ENCODE results near the gene OR1N1.

The OR1N1 gene, protein sequence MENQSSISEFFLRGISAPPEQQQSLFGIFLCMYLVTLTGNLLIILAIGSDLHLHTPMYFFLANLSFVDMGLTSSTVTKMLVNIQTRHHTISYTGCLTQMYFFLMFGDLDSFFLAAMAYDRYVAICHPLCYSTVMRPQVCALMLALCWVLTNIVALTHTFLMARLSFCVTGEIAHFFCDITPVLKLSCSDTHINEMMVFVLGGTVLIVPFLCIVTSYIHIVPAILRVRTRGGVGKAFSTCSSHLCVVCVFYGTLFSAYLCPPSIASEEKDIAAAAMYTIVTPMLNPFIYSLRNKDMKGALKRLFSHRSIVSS

DNA sequence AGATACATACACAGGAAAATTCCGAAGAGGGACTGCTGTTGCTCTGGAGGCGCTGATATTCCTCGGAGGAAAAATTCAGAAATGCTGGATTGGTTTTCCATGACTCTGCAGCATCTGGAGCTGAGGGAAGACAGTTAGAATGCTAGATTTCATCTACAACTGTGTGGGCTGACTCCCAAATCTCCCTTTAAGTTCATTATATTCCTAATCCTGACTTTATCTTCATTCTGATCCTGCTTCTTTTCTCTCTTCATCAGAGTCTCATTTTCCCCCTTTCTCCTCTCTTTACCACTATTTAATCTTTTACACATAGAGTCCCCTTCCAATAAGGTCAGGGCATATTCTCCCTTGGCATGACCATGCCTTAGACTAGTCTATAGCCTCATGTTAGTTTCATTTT, at the start of gene OR1N1:
Gene OR1N1 (minus strand): TSS at position 101 of the 400 bp plus-strand sequence. CDS start 0 bp downstream, at position 101.
- no peak for TF ChIP-seq GATA2 (IDR thresholded peaks at IDR 0.05; ENCODE audit: low read depth, low read length)

DNA sequence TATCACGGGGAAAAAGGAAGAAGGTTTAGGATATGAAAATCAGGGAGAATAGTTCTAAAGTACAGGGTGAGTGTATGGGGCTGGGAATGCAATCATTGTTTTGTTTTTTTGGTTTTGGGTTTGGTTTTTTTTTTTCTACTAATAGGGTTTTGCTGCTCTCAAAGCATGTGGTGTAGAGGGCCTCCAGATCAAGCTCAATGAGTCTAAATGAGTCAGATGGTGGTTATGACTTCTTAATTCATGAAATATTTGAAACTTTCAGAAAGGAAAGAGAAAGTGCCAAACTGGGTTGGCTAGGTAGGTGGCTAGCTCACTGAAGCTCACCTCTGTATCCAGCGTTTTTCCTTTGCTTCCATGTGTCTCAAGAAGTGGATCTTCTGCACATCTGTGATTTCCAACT, 45.4 kb upstream of the OR1N1 start:
- no peak for TF ChIP-seq GATA2 (IDR thresholded peaks at IDR 0.05; ENCODE audit: low read depth, low read length)
- no peak for TF ChIP-seq GATA3 (IDR thresholded peaks at IDR 0.05; ENCODE audit: low read depth, low read length)

DNA sequence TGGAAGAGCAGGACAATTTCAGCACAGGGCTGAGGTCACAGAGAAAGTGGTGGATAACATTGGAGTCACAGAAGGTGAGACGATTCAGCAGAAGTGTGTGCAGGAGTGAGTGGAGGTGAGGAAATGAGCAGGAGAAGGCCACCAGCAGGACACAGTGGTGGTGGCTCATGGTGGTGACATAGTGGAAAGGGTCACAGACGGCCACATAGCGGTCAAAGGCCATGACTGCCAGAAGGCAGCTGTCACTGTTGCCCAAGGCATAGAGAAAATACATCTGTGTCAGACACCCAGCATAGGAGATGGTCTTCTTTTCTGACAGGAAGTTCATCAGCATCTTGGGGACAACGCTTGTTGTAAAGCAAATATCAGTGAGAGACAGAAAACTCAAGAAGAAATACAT, 40.8 kb upstream of the OR1N1 start:
- TF ChIP-seq GATA2 (IDR thresholded peaks at IDR 0.05; ENCODE audit: low read depth, low read length) = no peak
- no peak for TF ChIP-seq GATA3 (IDR thresholded peaks at IDR 0.05; ENCODE audit: low read depth, low read length)

DNA sequence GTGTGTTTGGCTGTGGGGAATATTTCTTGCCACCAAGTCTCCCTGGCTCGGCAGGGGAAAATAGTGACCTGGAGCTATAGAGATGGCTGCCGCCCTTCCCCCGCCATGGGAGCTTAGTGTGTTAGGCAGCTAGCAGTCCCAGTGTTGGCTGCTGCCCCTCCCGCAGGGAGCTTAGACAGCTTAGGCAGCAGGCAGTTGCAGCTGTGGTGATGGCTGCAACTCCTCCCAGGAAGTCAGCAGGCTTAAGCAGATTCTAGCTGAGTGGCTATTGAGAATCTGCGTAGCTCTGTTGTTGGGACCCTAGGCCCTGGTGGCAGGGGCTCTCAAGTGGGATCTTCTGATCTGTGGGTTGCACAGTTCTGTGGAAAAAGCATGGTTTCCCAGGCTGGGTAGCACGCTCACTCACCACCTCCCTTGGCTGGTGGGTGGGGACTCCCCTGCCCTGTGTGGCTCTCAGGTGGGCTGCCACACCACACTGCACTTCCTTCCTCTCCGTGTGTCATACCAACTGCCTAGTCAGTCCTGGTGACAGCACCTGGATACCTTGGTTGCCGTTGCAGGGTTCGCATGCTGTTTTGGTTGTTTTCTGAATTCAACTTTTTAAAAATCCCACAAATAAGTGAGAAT, 35.2 kb upstream of the OR1N1 start:
- TF ChIP-seq GATA2 (IDR thresholded peaks at IDR 0.05; ENCODE audit: low read depth, low read length) = no peak
- TF ChIP-seq GATA3 (IDR thresholded peaks at IDR 0.05; ENCODE audit: low read depth, low read length) = no peak

DNA sequence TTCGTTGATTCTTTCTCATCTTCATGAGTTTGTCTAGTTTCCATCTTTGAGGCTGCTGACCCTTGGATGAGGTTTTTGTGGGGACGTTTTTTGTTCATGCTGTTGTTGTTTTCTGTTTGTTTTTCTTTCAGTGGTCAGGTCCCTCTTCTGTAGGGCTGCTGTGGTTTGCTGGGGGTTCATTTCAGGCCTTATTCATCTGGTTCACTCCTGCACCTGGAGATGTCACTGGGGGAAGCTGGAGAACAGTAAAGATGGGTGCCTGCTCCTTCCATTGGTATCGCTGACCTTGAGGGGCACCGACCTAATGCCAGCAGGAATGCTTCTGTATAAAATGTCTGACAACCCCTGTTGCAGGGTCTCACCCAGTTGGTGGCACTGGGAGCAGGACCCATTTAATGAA, 34.4 kb upstream of the OR1N1 start:
- TF ChIP-seq GATA3 (IDR thresholded peaks at IDR 0.05; ENCODE audit: low read depth, low read length) (no peak), GATA2 (IDR thresholded peaks at IDR 0.05; ENCODE audit: low read depth, low read length) (no peak)

DNA sequence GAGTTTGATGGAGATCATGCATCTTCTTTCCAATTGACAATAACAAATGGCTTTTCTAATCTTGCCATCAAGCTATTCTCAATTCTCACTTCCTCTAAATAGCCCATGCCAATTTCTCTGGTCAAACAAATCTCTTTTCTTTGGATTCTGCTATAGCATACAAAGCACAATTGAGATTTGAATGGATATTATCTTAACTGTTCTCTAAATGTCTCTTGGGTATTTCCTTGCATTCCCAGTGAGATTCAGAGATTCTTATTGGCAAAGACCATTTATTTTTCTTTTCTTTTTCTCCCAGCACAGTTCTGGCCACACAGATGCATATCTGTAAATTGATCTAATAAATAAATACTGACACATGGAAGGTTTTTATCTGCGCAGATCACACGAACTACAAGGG, 25.7 kb upstream of the OR1N1 start, which contains the start of gene OR1N2:
Gene OR1N2 (plus strand): TSS at position 301 of the 400 bp plus-strand sequence. CDS start 100 bp downstream, outside the sequence.
- no peak for TF ChIP-seq GATA2 (IDR thresholded peaks at IDR 0.05; ENCODE audit: low read depth, low read length)

DNA sequence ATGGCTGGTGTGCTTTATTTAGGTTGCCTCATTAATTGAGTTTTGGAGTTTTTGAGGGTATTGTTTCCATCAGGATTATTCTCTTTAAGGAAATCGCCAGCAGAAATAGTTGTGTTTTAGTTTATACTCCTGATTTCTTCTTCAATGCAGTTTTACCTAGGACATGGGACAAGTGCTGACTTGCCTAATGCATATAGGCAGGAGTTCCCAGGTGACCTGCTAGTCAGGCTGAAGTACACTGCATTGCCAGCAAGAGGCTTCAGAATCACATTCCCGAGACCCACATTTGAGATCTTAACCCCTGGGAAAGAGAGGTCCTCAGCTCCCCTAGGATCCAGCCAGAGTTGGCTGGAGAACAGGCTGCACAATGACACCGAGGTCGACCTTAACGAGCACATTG, 24.3 kb upstream of the OR1N1 start:
- TF ChIP-seq GATA2 (IDR thresholded peaks at IDR 0.05; ENCODE audit: low read depth, low read length) (no peak), GATA3 (IDR thresholded peaks at IDR 0.05; ENCODE audit: low read depth, low read length) (no peak)

DNA sequence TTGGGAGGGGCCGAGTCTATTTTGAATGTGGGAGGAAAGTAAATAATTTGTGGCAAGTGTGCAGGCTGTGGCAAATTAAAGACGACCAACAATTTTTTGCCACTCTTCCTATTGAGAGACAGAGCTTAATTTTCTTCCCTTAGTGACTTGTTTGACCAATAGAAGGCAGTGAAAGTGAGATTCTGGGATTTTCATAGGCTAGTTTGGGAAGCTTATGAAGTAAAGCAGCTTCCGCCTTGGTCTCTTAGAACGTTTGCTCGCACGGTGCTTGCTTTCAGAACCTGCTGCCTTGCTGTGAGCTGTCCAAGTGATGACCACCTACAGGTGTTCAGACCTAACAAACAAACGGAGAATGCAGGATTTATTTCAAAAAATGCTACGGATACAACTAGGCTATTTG, 19.1 kb upstream of the OR1N1 start:
- TF ChIP-seq GATA2 (IDR thresholded peaks at IDR 0.05; ENCODE audit: low read depth, low read length) (no peak), GATA3 (IDR thresholded peaks at IDR 0.05; ENCODE audit: low read depth, low read length) (no peak)

DNA sequence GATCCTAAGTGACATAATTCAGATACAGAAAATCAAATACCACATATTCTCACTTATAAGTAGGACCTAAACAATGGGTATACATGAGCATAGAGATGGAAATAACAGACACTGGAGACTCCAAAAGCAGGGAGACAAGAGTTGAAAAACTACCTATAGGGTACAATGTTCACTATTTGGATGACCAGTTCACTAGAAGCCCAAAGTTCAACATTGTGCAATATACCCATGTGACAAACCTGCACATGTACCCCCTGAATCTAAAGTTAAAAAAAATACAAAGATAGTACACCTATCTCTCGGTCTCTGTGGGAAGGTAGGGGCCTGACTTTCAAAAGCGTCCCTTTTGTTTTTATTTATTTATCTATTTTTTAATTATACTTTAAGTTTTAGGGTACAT, 11.7 kb upstream of the OR1N1 start:
- TF ChIP-seq GATA3 (IDR thresholded peaks at IDR 0.05; ENCODE audit: low read depth, low read length) (no peak), GATA2 (IDR thresholded peaks at IDR 0.05; ENCODE audit: low read depth, low read length) (no peak)

DNA sequence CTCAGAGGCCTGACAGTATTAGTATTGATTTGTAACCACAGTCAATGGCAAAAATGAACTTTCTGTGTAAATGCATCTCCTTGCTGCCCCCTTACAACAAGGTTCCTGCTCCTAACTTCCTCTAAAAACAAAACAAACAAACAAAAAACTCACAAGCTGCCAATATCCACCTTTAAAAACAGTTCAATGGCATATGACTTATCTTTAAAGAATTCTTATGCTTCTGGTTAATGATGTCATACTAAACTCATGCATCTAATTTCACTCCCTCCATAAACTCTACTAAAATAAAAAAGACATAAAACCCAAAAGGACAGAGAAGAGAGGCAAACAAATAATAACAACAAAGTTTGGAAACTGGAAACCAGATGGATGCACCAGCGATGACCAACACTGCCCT, 9.0 kb upstream of the OR1N1 start:
- no peak for TF ChIP-seq GATA2 (IDR thresholded peaks at IDR 0.05; ENCODE audit: low read depth, low read length)
- no peak for TF ChIP-seq GATA3 (IDR thresholded peaks at IDR 0.05; ENCODE audit: low read depth, low read length)

DNA sequence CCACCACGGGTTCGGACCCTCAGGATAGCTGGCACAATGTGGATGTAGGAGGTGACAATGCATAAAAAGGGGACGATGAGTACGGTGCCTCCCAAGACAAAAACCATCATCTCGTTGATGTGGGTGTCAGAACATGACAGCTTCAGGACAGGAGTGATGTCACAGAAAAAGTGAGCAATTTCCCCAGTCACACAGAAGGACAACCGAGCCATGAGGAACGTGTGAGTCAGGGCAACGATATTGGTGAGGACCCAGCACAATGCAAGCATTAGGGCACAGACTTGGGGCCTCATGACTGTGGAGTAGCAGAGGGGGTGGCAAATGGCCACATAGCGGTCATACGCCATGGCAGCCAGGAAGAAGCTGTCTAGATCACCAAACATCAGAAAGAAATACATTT, 491 bp downstream of the OR1N1 start:
- TF ChIP-seq GATA3 (IDR thresholded peaks at IDR 0.05; ENCODE audit: low read depth, low read length) (no peak), GATA2 (IDR thresholded peaks at IDR 0.05; ENCODE audit: low read depth, low read length) (no peak)

DNA sequence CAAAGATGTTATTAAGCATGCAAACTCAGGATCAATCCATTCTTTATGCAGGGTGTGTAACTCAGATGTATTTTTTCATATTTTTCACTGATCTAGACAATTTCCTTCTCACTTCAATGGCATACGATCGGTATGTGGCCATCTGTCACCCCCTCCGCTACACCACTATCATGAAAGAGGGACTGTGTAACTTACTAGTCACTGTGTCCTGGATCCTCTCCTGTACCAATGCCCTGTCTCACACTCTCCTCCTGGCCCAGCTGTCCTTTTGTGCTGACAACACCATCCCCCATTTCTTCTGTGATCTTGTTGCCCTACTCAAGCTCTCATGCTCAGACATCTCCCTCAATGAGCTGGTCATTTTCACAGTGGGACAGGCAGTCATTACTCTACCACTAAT, 7.7 kb downstream of the OR1N1 start:
- no peak for TF ChIP-seq GATA2 (IDR thresholded peaks at IDR 0.05; ENCODE audit: low read depth, low read length)
- no peak for TF ChIP-seq GATA3 (IDR thresholded peaks at IDR 0.05; ENCODE audit: low read depth, low read length)

DNA sequence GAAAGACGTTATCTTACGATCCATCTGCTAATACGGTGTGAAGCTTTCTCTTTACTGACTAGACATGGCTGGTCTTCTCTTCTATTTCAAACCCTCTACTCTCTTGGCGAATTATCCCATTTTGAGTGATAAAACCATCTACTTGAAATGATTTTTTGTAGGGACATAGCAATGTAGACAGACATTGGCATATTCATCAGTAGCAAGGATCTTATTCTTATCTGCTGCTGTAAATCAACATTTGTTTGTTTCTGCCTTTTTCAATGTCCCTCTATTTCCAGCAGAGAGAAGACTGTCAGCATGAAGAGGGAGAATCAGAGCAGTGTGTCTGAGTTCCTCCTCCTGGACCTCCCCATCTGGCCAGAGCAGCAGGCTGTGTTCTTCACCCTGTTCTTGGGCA, 8.3 kb downstream of the OR1N1 start, which contains the start of gene OR1J4:
Gene OR1J4 (plus strand): TSS at position 301 of the 400 bp plus-strand sequence. CDS start 0 bp downstream, at position 301.
- no peak for TF ChIP-seq GATA2 (IDR thresholded peaks at IDR 0.05; ENCODE audit: low read depth, low read length)
- no peak for TF ChIP-seq GATA3 (IDR thresholded peaks at IDR 0.05; ENCODE audit: low read depth, low read length)

DNA sequence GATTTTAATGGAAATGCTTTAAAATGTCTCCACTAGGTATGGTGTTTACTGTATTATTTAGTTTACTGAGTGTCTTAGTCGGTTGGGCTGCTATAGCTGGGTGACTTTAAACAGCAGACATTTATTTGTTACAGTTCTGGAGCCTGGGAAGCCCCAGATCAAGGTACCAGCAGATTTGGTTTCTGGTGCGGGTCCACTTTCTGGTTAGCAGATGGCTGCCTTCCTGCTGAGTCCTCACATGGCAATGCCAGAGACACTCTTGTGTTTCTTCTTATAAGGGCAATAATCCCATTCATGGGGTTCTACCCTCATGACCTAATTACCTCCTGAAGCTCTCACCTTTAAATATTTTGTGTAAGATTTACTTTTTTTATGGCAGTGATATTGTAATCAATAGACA, 8.9 kb downstream of the OR1N1 start:
- TF ChIP-seq GATA3 (IDR thresholded peaks at IDR 0.05; ENCODE audit: low read depth, low read length) (no peak), GATA2 (IDR thresholded peaks at IDR 0.05; ENCODE audit: low read depth, low read length) (no peak)

DNA sequence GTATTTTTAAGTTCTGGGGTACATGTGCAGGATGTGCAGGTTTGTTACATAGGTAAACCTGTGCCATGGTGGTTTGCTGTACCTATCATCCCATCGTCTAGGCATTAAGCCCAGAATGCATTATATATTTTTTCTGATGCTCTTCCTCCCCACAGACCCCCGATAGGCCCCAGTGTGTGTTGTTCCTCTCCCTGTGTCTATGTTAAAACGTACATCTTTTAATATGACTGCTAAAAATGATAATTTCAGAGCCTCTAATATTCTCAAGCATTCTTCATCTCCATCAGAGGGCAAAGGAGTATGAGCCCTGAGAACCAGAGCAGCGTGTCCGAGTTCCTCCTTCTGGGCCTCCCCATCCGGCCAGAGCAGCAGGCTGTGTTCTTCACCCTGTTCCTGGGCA, 16.6 kb downstream of the OR1N1 start, which contains the start of gene OR1J2:
Gene OR1J2 (plus strand): TSS at position 301 of the 400 bp plus-strand sequence. CDS start 0 bp downstream, at position 301.
- TF ChIP-seq GATA2 (IDR thresholded peaks at IDR 0.05; ENCODE audit: low read depth, low read length) (no peak), GATA3 (IDR thresholded peaks at IDR 0.05; ENCODE audit: low read depth, low read length) (no peak)

Data from SH-SY5Y (cell line).